ENCODE results near the gene CEP83.

DNA sequence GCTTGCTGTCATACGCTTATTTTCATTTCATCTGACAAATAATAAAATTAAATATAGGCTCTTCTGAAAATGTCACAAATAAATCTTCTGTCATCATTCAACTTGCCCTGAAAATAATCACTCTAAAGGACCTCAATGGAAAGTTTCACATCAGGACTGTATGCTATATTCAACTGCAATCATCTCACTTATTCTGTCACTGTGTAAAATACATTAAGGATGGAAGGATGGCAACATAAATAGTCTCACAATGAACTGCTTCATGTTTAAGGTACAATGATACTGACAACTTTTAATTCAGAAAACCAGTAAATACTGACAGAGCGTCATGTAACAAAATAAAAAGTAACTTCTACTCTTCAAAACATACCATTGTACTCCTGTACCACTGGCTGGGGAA lies 82.1 kb downstream of the CEP83 start:
- TF ChIP-seq, protein P1, sequence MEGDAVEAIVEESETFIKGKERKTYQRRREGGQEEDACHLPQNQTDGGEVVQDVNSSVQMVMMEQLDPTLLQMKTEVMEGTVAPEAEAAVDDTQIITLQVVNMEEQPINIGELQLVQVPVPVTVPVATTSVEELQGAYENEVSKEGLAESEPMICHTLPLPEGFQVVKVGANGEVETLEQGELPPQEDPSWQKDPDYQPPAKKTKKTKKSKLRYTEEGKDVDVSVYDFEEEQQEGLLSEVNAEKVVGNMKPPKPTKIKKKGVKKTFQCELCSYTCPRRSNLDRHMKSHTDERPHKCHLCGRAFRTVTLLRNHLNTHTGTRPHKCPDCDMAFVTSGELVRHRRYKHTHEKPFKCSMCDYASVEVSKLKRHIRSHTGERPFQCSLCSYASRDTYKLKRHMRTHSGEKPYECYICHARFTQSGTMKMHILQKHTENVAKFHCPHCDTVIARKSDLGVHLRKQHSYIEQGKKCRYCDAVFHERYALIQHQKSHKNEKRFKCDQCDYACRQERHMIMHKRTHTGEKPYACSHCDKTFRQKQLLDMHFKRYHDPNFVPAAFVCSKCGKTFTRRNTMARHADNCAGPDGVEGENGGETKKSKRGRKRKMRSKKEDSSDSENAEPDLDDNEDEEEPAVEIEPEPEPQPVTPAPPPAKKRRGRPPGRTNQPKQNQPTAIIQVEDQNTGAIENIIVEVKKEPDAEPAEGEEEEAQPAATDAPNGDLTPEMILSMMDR (IDR thresholded peaks at IDR 0.05): no peak
- no peak for TF ChIP-seq POLR2A (IDR thresholded peaks at IDR 0.05)
